GM13977 (cell line): ENCODE data around the gene BIRC3.

Source experiments
- DNase-seq: peaks from one replicate; pipeline ENCODE4 v3.0.0; 2012; ENCODE audit warnings: low spot score
- CTCF ChIP-seq: IDR thresholded peaks from 2 replicates; pipeline ENCODE4 v1.5.1; 2012; ENCODE audit warnings: mild to moderate bottlenecking, control low read depth; ENCODE audit not compliant: insufficient read depth; ENCODE audit errors: extremely low read depth, missing control alignments
- in situ Hi-C: fragments of 300-500 bp; cut with MboI; formaldehyde crosslinking; loops from one replicate; pipeline ENCODE4 v1.12.0; 2022; ENCODE audit warnings: low sequenced_read_pairs, low pct_unique_long_range_greater_than_20kb, mixed read lengths, inconsistent platforms; ENCODE audit not compliant: unreplicated experiment

BIRC3 gene

GRCh38 chr11:102386136-102386734 is 69.0 kb downstream of the BIRC3 start:
- no peak for TF ChIP-seq CTCF
- in situ Hi-C loops, result loop anchor here (10.0 kb wide), 1 partner anchor 109 kb away; no protein-coding TSS in a partner anchor
- no peak for DNase-seq

- in situ Hi-C loops, result loop anchor here (10.0 kb wide), 1 partner anchor 108 kb away; no protein-coding TSS in a partner anchor
- no peak for TF ChIP-seq CTCF
- DNase-seq, result no peak
Measured at GRCh38 chr11:102387043-102387781, 69.9 kb downstream of the BIRC3 start.
